Liver (tissue), 9 donors: Measurements from ENCODE around the gene HOXD4. TPM values are rescaled to one million over a fixed set of nuclear protein-coding genes. Genes with fewer than 3 reads are reported as not detected.
A peak's percentile ranks its signal among the peaks of the same experiment; 100 is the strongest.

ENCODE experiments used
- DNase-seq: peaks from one replicate; pipeline ENCODE4 v3.0.0-alpha.2; 2017; ENCODE audit warnings: low spot score
- H3K27ac ChIP-seq, 2 donors: one replicate each; pipeline ENCODE4 v1.7.0; 2013; ENCODE audit warnings: inconsistent platforms in 2 of 2, low read length in 2 of 2, control low read depth in 1 of 2, low read depth in 1 of 2, mild to moderate bottlenecking in 1 of 2
- H3K27me3 ChIP-seq, 4 donors: one replicate each; pipeline versions ENCODE4 v1.6.1 to v1.7.0; 2013; ENCODE audit warnings: low read length in 3 of 4, inconsistent platforms in 1 of 4, mild to moderate bottlenecking in 1 of 4, moderate library complexity in 1 of 4; ENCODE audit not compliant: control insufficient read depth in 4 of 4, insufficient read depth in 4 of 4
- H3K36me3 ChIP-seq, 4 donors: one replicate each; pipeline versions ENCODE4 v1.6.1 to v1.7.0; 2013; ENCODE audit warnings: low read length in 3 of 4, mild to moderate bottlenecking in 3 of 4, low read depth in 1 of 4, moderate library complexity in 1 of 4; ENCODE audit not compliant: control insufficient read depth in 4 of 4, insufficient read depth in 3 of 4
- H3K4me1 ChIP-seq, 4 donors: one replicate each; pipeline versions ENCODE4 v1.6.1 to v1.7.0; 2013; ENCODE audit warnings: low read length in 3 of 4, mild to moderate bottlenecking in 3 of 4, moderate library complexity in 1 of 4; ENCODE audit not compliant: control insufficient read depth in 4 of 4, insufficient read depth in 4 of 4
- H3K4me3 ChIP-seq, 3 donors: one replicate each; pipeline versions ENCODE4 v1.6.1 to v1.7.0; 2013; ENCODE audit warnings: low read length in 3 of 3, control low read depth in 1 of 3, low read depth in 1 of 3, mild to moderate bottlenecking in 1 of 3
- H3K9ac ChIP-seq, 2 donors: one replicate each; pipeline ENCODE4 v1.7.0; 2013; ENCODE audit warnings: low read length in 2 of 2, mild to moderate bottlenecking in 2 of 2, moderate library complexity in 2 of 2, control low read depth in 1 of 2, low read depth in 1 of 2
- H3K9me3 ChIP-seq, 4 donors: one replicate each; pipeline versions ENCODE4 v1.6.1 to v1.7.0; 2013; ENCODE audit warnings: low read length in 3 of 4; ENCODE audit not compliant: control insufficient read depth in 4 of 4
- ATF3 ChIP-seq: IDR thresholded peaks from 2 replicates; pipeline ENCODE4 v1.6.1; 2016; ENCODE audit warnings: antibody characterized with exemption
- CTCF ChIP-seq: fragments of 150-350 bp; IDR thresholded peaks from 2 replicates; pipeline ENCODE4 v1.5.1; 2017; ENCODE audit warnings: improper control_type of control experiment, low read depth, low read length; ENCODE audit not compliant: missing input control
- EGR1 ChIP-seq, 2 donors: IDR thresholded peaks; 2 replicates each; pipeline ENCODE4 v1.6.1; 2016 to 2018; ENCODE audit warnings: antibody characterized with exemption in 2 of 2, low read depth in 2 of 2
- FOXA1 ChIP-seq: IDR thresholded peaks from 2 replicates; pipeline ENCODE4 v1.6.1; 2016; ENCODE audit warnings: antibody characterized with exemption
- FOXA2 ChIP-seq: IDR thresholded peaks from 2 replicates; pipeline ENCODE4 v1.6.1; 2016; ENCODE audit warnings: antibody characterized with exemption
- GABPA ChIP-seq, 2 donors: IDR thresholded peaks in 1 of 2; conservative IDR thresholded peaks in 1 of 2; 2 replicates each; pipeline ENCODE4 v1.6.1; 2016; ENCODE audit warnings: antibody characterized with exemption in 2 of 2, mild to moderate bottlenecking in 1 of 2, moderate library complexity in 1 of 2
- HNF4G ChIP-seq: IDR thresholded peaks from 2 replicates; pipeline ENCODE4 v1.6.1; 2016; ENCODE audit warnings: antibody characterized with exemption
- JUND ChIP-seq, 2 donors: IDR thresholded peaks; 2 replicates each; pipeline ENCODE4 v1.6.1; 2016; ENCODE audit warnings: antibody characterized with exemption in 2 of 2
- MAX ChIP-seq: IDR thresholded peaks from 2 replicates; pipeline ENCODE4 v1.6.1; 2016; ENCODE audit warnings: antibody characterized with exemption
- NR2F2 ChIP-seq: IDR thresholded peaks from 2 replicates; pipeline ENCODE4 v1.6.1; 2016; ENCODE audit warnings: antibody characterized with exemption
- RAD21 ChIP-seq, 2 donors: IDR thresholded peaks; 2 replicates each; pipeline ENCODE4 v1.6.1; 2016; ENCODE audit warnings: antibody characterized with exemption in 2 of 2, mild to moderate bottlenecking in 2 of 2
- RXRA ChIP-seq, 2 donors: IDR thresholded peaks; 2 replicates each; pipeline ENCODE4 v1.6.1; 2017 to 2018; ENCODE audit warnings: antibody characterized with exemption in 2 of 2, mild to moderate bottlenecking in 1 of 2
- SP1 ChIP-seq: IDR thresholded peaks from 2 replicates; pipeline ENCODE4 v1.6.1; 2018; ENCODE audit warnings: antibody characterized with exemption, mild to moderate bottlenecking
- TAF1 ChIP-seq: conservative IDR thresholded peaks from 2 replicates; pipeline ENCODE4 v1.6.1; 2016; ENCODE audit warnings: antibody characterized with exemption, mild to moderate bottlenecking
- YY1 ChIP-seq: IDR thresholded peaks from 2 replicates; pipeline ENCODE4 v1.6.1; 2016; ENCODE audit warnings: antibody characterized with exemption, mild to moderate bottlenecking
- ZBTB33 ChIP-seq: IDR thresholded peaks from 2 replicates; pipeline ENCODE4 v1.6.1; 2016; ENCODE audit warnings: antibody characterized with exemption
- WGBS: extraction: QIAGEN DNeasy Blood & Tissue Kit; methylation state at CpG from one replicate; pipeline ENCODE4 v1.1.7; 2013; 5-methylcytosine and 5-hydroxymethylcytosine counted together
- polyA plus RNA-seq, 2 donors: library from polyadenylated mRNA; stranded (reverse) in 1 of 2; unstranded in 1 of 2; fragments of 200-250 nt in 1 of 2; fragments of >200 nt in 1 of 2; fragmentation: Nextera tagmentation in 1 of 2; extraction: Ambion mirVana in 1 of 2; gene quantifications; one replicate each; pipeline versions ENCODE4 v1.2.1 to v1.2.3, GENCODE V29; 2013 to 2015
- total RNA-seq, 2 donors: library from RNA; depleted of rRNA; stranded (reverse); fragments of >200 nt; gene quantifications; one replicate each; pipeline ENCODE4 v1.2.3, GENCODE V29; 2014
- TF ChIP-seq, protein P1 (sequence below): IDR thresholded peaks from 2 replicates; pipeline ENCODE4 v1.6.1; 2016; ENCODE audit warnings: antibody characterized with exemption, mild to moderate bottlenecking
- donor health status: healthy.
- donor health status: healthy.
- donor health status: healthy.
- donor health status: healthy.
- donor health status: healthy.

Gene HOXD4
- total and polyA plus RNA-seq, 4 donors: not detected

DNA sequence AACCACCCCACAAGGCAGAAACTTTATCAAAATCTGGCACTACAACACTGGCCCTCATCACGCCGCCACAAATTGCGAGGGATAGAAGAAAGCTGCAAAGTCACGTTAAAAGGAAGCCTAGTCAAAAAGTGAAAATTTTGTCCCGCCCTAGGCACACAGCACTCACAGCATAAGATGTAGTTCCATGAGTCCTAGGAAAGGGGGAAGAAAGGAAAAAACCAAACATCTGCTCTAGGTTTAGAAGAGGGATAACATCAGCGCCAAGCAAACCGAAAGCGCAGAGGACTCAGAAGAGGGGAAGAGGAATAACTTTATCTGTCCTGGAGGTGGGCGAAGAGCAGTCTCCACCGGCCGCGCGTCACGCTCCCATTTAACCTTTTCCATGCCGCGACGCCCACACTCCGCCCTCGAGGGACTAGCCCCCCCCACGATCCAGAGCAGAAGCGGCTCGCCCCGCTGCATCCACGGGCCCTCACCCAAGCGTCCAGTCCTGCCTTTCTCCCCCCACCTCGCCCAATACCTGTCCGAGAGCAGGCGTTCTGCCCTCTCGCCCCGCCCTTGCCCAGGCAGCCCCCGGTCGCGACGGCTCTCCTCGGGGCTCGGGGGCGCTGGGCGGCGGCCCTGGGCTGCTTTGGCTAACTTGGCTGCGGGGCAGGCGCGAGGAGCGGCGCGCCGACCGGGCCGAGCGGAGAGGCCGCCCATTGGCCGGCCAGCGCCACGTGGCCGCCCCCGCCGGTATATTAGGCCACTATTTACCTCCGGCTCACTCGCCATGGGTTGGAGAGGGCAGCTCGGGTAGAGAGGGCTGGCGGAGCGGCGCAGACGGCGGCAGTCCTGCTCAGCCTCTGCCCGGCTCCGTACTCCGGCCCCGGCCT is 36.8 kb downstream of the HOXD4 start, which contains the start of gene HOXD1:
Gene HOXD1, plus strand, starts transcription at position 770 of the 875 bp plus-strand sequence. CDS start 134 bp downstream, outside the sequence.
- Histone ChIP-seq H3K4me1 (peaks cover 19 to 27% (median 25%) of the 10 kb centered on the region in 4 donors), H3K36me3 (no peaks in the 10 kb centered on the region), H3K27ac (no peak within 1 kb of the TSS), H3K9me3 (no peaks in the 10 kb centered on the region), H3K9ac (no peak within 1 kb of the TSS), H3K4me3 (peak within 1 kb of the TSS in 2 of 3 donors; percentile 59 to 60), H3K27me3 (peaks cover 4 to 27% (median 13%) of the 10 kb centered on the region in 4 donors)
- WGBS: 4% methylated on average over 68 of the region's 68 CpGs
- TF ChIP-seq GABPA (IDR thresholded peaks at IDR 0.05 in 1 of 2, conservative IDR thresholded peaks at IDR 0.05 in 1 of 2): no peak
- TF ChIP-seq SP1: no peak
- TF ChIP-seq JUND (IDR thresholded peaks at IDR 0.05): no peak
- no peak for TF ChIP-seq RXRA (IDR thresholded peaks at IDR 0.05)
- TF ChIP-seq ZBTB33: no peak
- no peak for TF ChIP-seq FOXA1
- TF ChIP-seq CTCF: no peak
- no peak for TF ChIP-seq RAD21 (IDR thresholded peaks at IDR 0.05)
- no peak for TF ChIP-seq ATF3
- TF ChIP-seq EGR1 (IDR thresholded peaks at IDR 0.05; ENCODE audit: low read depth in 2 of 2): no peak
- TF ChIP-seq, protein P1, sequence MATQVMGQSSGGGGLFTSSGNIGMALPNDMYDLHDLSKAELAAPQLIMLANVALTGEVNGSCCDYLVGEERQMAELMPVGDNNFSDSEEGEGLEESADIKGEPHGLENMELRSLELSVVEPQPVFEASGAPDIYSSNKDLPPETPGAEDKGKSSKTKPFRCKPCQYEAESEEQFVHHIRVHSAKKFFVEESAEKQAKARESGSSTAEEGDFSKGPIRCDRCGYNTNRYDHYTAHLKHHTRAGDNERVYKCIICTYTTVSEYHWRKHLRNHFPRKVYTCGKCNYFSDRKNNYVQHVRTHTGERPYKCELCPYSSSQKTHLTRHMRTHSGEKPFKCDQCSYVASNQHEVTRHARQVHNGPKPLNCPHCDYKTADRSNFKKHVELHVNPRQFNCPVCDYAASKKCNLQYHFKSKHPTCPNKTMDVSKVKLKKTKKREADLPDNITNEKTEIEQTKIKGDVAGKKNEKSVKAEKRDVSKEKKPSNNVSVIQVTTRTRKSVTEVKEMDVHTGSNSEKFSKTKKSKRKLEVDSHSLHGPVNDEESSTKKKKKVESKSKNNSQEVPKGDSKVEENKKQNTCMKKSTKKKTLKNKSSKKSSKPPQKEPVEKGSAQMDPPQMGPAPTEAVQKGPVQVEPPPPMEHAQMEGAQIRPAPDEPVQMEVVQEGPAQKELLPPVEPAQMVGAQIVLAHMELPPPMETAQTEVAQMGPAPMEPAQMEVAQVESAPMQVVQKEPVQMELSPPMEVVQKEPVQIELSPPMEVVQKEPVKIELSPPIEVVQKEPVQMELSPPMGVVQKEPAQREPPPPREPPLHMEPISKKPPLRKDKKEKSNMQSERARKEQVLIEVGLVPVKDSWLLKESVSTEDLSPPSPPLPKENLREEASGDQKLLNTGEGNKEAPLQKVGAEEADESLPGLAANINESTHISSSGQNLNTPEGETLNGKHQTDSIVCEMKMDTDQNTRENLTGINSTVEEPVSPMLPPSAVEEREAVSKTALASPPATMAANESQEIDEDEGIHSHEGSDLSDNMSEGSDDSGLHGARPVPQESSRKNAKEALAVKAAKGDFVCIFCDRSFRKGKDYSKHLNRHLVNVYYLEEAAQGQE: no peak
- no peak for TF ChIP-seq FOXA2
- no peak for TF ChIP-seq YY1
- TF ChIP-seq TAF1: no peak
- TF ChIP-seq HNF4G: no peak
- no peak for TF ChIP-seq NR2F2
- no peak for TF ChIP-seq MAX
- DNase-seq: no peak
